Activated T-cell treated with anti-CD3 and anti-CD28 coated beads, Interleukin-2, amount 50 U/mL, for 24 hours (primary cell): ENCODE measurements around the gene TRPM3.
A peak's percentile ranks its signal among the peaks of the same experiment; 100 is the strongest.

ENCODE experiments used
- DNase-seq: peaks from one replicate; pipeline ENCODE4 v3.0.0-alpha.2; 2020
- H3K27ac Mint-ChIP-seq: 2 replicates; pipeline ENCODE4 v1.8.0; 2020; ENCODE audit warnings: mild to moderate bottlenecking, mixed read lengths
- H3K27me3 Mint-ChIP-seq: 2 replicates; pipeline ENCODE4 v1.8.0; 2020; ENCODE audit warnings: mixed read lengths
- H3K36me3 Mint-ChIP-seq: 2 replicates; pipeline ENCODE4 v1.8.0; 2020; ENCODE audit warnings: low read depth, mixed read lengths
- H3K4me1 Mint-ChIP-seq: 2 replicates; pipeline ENCODE4 v1.8.0; 2020; ENCODE audit warnings: low read depth, mixed read lengths
- H3K4me3 Mint-ChIP-seq: 2 replicates; pipeline ENCODE4 v1.8.0; 2020; ENCODE audit warnings: mild to moderate bottlenecking, moderate library complexity, mixed read lengths
- H3K9me3 Mint-ChIP-seq: 2 replicates; pipeline ENCODE4 v1.8.0; 2020; ENCODE audit warnings: mixed read lengths

TRPM3 gene

GRCh38 chr9:70609542-70610286 lies 511.7 kb downstream of the TRPM3 start:
- Mint-ChIP-seq H3K36me3 (no peaks in the 10 kb centered on the region), H3K9me3 (no peaks in the 10 kb centered on the region), H3K4me1 (peaks cover 6% of the 10 kb centered on the region), H3K27ac (no peak overlapping the region), H3K27me3 (no peaks in the 10 kb centered on the region), H3K4me3 (no peak overlapping the region)
- no peak for DNase-seq

- Mint-ChIP-seq H3K4me1 (peaks cover 6% of the 10 kb centered on the region), H3K4me3 (no peak overlapping the region), H3K9me3 (no peaks in the 10 kb centered on the region), H3K27me3 (no peaks in the 10 kb centered on the region), H3K36me3 (no peaks in the 10 kb centered on the region), H3K27ac (no peak overlapping the region)
- DNase-seq, result no peak
Observed at GRCh38 chr9:70609011-70609410, 512.4 kb downstream of the TRPM3 start.

- Mint-ChIP-seq H3K27ac (no peak overlapping the region), H3K27me3 (no peaks in the 10 kb centered on the region), H3K4me3 (no peak overlapping the region), H3K9me3 (no peaks in the 10 kb centered on the region), H3K36me3 (no peaks in the 10 kb centered on the region), H3K4me1 (peaks cover 6% of the 10 kb centered on the region)
- DNase-seq, result no peak
Observed at GRCh38 chr9:70607926-70608325, 513.5 kb downstream of the TRPM3 start.

- no peak overlapping the region for H3K27ac Mint-ChIP-seq
- no peak for DNase-seq
- H3K27me3 Mint-ChIP-seq, result no peaks in the 10 kb centered on the region
- no peaks in the 10 kb centered on the region for H3K9me3 Mint-ChIP-seq
- peaks cover 7% of the 10 kb centered on the region for H3K4me1 Mint-ChIP-seq
- H3K36me3 Mint-ChIP-seq, result no peaks in the 10 kb centered on the region
- H3K4me3 Mint-ChIP-seq, result no peak overlapping the region
Observed at GRCh38 chr9:70607329-70607728, 514.1 kb downstream of the TRPM3 start.

GRCh38 chr9:70603020-70603411 lies 518.4 kb downstream of the TRPM3 start:
- H3K4me1 Mint-ChIP-seq, result peaks cover 6% of the 10 kb centered on the region
- H3K36me3 Mint-ChIP-seq, result no peaks in the 10 kb centered on the region
- no peaks in the 10 kb centered on the region for H3K9me3 Mint-ChIP-seq
- no peaks in the 10 kb centered on the region for H3K27me3 Mint-ChIP-seq
- no peak overlapping the region for H3K4me3 Mint-ChIP-seq
- no peak for DNase-seq
- no peak overlapping the region for H3K27ac Mint-ChIP-seq

- H3K4me1 Mint-ChIP-seq, result peaks cover 1% of the 10 kb centered on the region
- H3K36me3 Mint-ChIP-seq, result no peaks in the 10 kb centered on the region
- DNase-seq, result peak; percentile 54
- no peak overlapping the region for H3K27ac Mint-ChIP-seq
- H3K4me3 Mint-ChIP-seq, result no peak overlapping the region
- H3K9me3 Mint-ChIP-seq, result no peaks in the 10 kb centered on the region
- no peaks in the 10 kb centered on the region for H3K27me3 Mint-ChIP-seq
Observed at GRCh38 chr9:70602321-70603019, 519.0 kb downstream of the TRPM3 start.

GRCh38 chr9:70601000-70601951 lies 520.1 kb downstream of the TRPM3 start:
- DNase-seq, result no peak
- Mint-ChIP-seq H3K27me3 (no peaks in the 10 kb centered on the region), H3K4me1 (peaks cover 1% of the 10 kb centered on the region), H3K4me3 (no peak overlapping the region), H3K9me3 (no peaks in the 10 kb centered on the region), H3K27ac (no peak overlapping the region), H3K36me3 (no peaks in the 10 kb centered on the region)

- no peak overlapping the region for H3K4me3 Mint-ChIP-seq
- H3K27me3 Mint-ChIP-seq, result no peaks in the 10 kb centered on the region
Observed at GRCh38 chr9:70600506-70600905, 520.9 kb downstream of the TRPM3 start.

GRCh38 chr9:70597886-70598285 lies 523.5 kb downstream of the TRPM3 start:
- Mint-ChIP-seq H3K27ac (no peak overlapping the region), H3K27me3 (no peaks in the 10 kb centered on the region), H3K4me1 (peaks cover 1% of the 10 kb centered on the region), H3K4me3 (no peak overlapping the region), H3K9me3 (no peaks in the 10 kb centered on the region), H3K36me3 (no peaks in the 10 kb centered on the region)
- DNase-seq, result no peak

More at GRCh38 chr9:70600506-70600905, 520.9 kb downstream of the TRPM3 start:
- Mint-ChIP-seq H3K4me1 (peaks cover 1% of the 10 kb centered on the region), H3K27ac (no peak overlapping the region), H3K9me3 (no peaks in the 10 kb centered on the region), H3K36me3 (no peaks in the 10 kb centered on the region)
- DNase-seq, result no peak

- H3K27ac Mint-ChIP-seq, result no peak overlapping the region
- H3K4me3 Mint-ChIP-seq, result no peak overlapping the region
- H3K9me3 Mint-ChIP-seq, result no peaks in the 10 kb centered on the region
- no peaks in the 10 kb centered on the region for H3K27me3 Mint-ChIP-seq
- H3K4me1 Mint-ChIP-seq, result no peaks in the 10 kb centered on the region
- no peaks in the 10 kb centered on the region for H3K36me3 Mint-ChIP-seq
- DNase-seq, result no peak
Observed at GRCh38 chr9:70595211-70595610, 526.2 kb downstream of the TRPM3 start.

- no peaks in the 10 kb centered on the region for H3K27me3 Mint-ChIP-seq
- H3K4me1 Mint-ChIP-seq, result no peaks in the 10 kb centered on the region
- no peak overlapping the region for H3K4me3 Mint-ChIP-seq
- no peak overlapping the region for H3K27ac Mint-ChIP-seq
- H3K36me3 Mint-ChIP-seq, result no peaks in the 10 kb centered on the region
- no peak for DNase-seq
- no peaks in the 10 kb centered on the region for H3K9me3 Mint-ChIP-seq
Observed at GRCh38 chr9:70594386-70594944, 527.0 kb downstream of the TRPM3 start.

GRCh38 chr9:70593241-70593640 lies 528.2 kb downstream of the TRPM3 start:
- no peaks in the 10 kb centered on the region for H3K36me3 Mint-ChIP-seq
- DNase-seq, result no peak
- no peaks in the 10 kb centered on the region for H3K9me3 Mint-ChIP-seq
- no peaks in the 10 kb centered on the region for H3K4me1 Mint-ChIP-seq
- H3K4me3 Mint-ChIP-seq, result no peak overlapping the region
- no peaks in the 10 kb centered on the region for H3K27me3 Mint-ChIP-seq
- H3K27ac Mint-ChIP-seq, result no peak overlapping the region

- no peak overlapping the region for H3K4me3 Mint-ChIP-seq
Observed at GRCh38 chr9:70590315-70590677, 531.1 kb downstream of the TRPM3 start.

GRCh38 chr9:70589571-70590314 lies 531.7 kb downstream of the TRPM3 start:
- H3K4me3 Mint-ChIP-seq, result no peak overlapping the region
- H3K9me3 Mint-ChIP-seq, result no peaks in the 10 kb centered on the region
- no peaks in the 10 kb centered on the region for H3K36me3 Mint-ChIP-seq
- H3K27me3 Mint-ChIP-seq, result no peaks in the 10 kb centered on the region
- H3K27ac Mint-ChIP-seq, result no peak overlapping the region
- no peak for DNase-seq
- H3K4me1 Mint-ChIP-seq, result no peaks in the 10 kb centered on the region

More at GRCh38 chr9:70590315-70590677, 531.1 kb downstream of the TRPM3 start:
- no peak for DNase-seq
- Mint-ChIP-seq H3K9me3 (no peaks in the 10 kb centered on the region), H3K36me3 (no peaks in the 10 kb centered on the region), H3K27me3 (no peaks in the 10 kb centered on the region), H3K27ac (no peak overlapping the region), H3K4me1 (no peaks in the 10 kb centered on the region)
